GM13977 (cell line): ENCODE data around the gene FXYD2.

ENCODE experiments used
- DNase-seq: peaks from one replicate; pipeline ENCODE4 v3.0.0; 2012; ENCODE audit warnings: low spot score
- CTCF ChIP-seq: IDR thresholded peaks from 2 replicates; pipeline ENCODE4 v1.5.1; 2012; ENCODE audit warnings: mild to moderate bottlenecking, control low read depth; ENCODE audit not compliant: insufficient read depth; ENCODE audit errors: extremely low read depth, missing control alignments
- in situ Hi-C: fragments of 300-500 bp; cut with MboI; formaldehyde crosslinking; loops from one replicate; pipeline ENCODE4 v1.12.0; 2022; ENCODE audit warnings: low sequenced_read_pairs, low pct_unique_long_range_greater_than_20kb, mixed read lengths, inconsistent platforms; ENCODE audit not compliant: unreplicated experiment

The FXYD2 gene

DNA sequence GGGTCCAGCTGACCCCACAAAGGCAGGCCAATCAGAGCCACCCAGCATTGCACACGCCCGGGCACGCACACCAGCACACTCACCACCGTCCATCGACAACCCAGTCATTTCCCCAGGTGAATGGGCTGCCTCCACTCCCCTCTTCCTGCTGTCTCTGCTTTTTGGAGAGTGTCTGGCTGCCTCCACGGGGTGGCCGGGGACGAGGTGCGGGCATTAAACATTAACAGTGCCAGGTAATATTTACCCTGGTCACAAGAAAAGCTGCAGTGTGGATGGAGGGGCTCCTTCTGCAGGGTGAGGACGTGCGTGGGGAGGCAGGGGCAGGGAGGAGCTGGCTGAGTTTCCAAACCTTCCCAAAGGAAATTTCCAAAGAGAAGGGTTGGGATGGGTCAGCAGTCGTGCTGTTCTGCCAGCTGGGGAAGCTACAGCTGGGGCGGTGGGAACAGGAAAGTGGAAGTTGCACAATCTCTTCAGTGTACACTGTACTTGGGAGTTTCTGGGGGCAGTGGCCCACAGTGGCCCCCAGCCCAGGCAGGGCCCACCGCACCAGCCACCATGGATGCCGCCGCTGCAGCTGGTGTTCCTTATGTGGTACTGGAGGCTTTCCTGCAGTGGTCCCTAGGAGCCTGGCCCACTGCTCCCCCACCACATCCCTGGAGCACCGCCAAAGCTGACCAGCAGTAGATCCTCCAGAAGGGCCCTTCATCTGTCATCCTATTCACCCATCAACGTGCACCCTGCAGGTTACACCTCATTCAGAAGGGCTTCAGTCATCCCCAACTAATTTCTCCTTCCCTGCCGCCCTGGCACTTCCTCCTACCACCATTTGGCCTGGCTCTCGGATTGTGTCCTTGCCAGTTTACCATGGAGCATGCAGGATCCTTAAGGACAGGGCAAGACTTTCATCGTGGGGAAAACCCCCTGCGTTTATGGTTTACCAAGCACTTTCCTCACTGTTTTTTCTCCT lies at the start of gene FXYD2:
Gene FXYD2, minus strand, starts transcription at position 174 of the 967 bp plus-strand sequence. Its CDS starts 66 bp downstream, at position 108.
- TF ChIP-seq CTCF = no peak
- in situ Hi-C loops = no loop called here
- DNase-seq = no peak

GRCh38 chr11:117873828-117874125 lies 49.2 kb upstream of the FXYD2 start:
- no peak for DNase-seq
- no peak for TF ChIP-seq CTCF
- in situ Hi-C loops = no loop called here

GRCh38 chr11:117872975-117873827 lies 48.7 kb upstream of the FXYD2 start:
- in situ Hi-C loops = no loop called here
- no peak for TF ChIP-seq CTCF
- DNase-seq = no peak

DNA sequence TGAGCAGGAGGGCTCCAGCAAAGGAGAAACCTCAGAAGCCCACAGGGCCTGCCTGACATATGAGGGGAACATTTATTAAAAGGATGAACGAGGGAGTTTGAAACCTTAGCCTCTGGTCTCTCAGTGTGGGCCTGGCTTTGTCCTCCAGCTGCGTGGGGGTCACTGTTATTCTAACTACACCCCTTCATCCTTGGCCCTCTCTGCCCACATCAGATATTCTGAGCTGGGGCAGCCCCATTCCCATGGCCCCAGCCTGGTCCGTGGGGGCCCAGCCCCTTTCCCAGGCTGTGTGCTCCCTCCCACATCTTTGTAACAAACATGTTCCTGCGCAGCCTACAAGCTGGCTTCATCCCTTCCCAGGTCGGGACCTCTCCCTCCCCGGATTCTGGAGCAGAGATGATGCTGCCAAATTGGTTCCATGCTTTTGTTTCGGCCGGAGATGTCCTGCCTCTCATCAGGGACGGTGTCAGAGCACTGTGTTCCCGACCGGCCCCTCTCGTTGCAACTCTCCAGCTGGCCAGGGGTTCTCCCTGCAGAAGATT lies 47.9 kb upstream of the FXYD2 start:
- no peak for DNase-seq
- in situ Hi-C loops = no loop called here
- TF ChIP-seq CTCF = no peak

- DNase-seq = no peak
- in situ Hi-C loops = no loop called here
- TF ChIP-seq CTCF = no peak
These were observed 47.2 kb upstream of the FXYD2 start for GRCh38 chr11:117871784-117872183.

GRCh38 chr11:117871160-117871559 lies 46.6 kb upstream of the FXYD2 start:
- no peak for DNase-seq
- in situ Hi-C loops = no loop called here
- TF ChIP-seq CTCF = no peak
